Suppressor macrophage (primary cell): Measurements from ENCODE around the gene RNF151.
A peak's percentile ranks its signal among the peaks of the same experiment; 100 is the strongest.

ENCODE experiments used
- DNase-seq, 4 experiments: peaks; one replicate each; pipeline ENCODE4 v3.0.0-alpha.2; 2020 to 2022

The RNF151 gene

GRCh38 chr16:1992704-1993317 lies 26.2 kb downstream of the RNF151 start:
- DNase-seq, result no peak

GRCh38 chr16:1993731-1994131 lies 27.1 kb downstream of the RNF151 start:
- no peak for DNase-seq

GRCh38 chr16:1997494-1998359 lies 31.1 kb downstream of the RNF151 start:
- DNase-seq, result no peak

DNA sequence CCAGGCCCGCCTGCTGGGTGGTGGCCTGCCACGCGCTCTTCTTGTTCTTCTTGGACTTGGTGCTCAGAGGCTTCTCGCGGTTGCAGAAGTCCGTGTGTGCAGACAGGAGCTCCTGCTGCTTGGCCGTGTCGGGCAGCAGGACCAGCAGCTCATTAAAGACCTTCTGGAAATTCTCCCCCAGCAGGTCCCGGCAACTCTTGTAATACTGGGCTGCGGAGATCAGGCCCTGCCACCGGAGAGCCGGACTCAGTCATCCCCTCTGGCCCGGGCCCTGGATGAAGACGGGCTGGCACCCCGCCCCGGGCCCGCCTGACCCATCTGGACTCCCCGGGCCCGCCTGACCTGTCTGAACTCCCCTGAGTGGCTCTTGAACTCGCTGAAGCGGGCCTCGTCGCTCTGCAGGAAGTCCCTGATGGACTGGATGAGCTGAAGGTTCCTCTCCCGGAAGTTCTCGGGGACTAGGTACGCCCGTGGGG lies 31.7 kb downstream of the RNF151 start:
- no peak for DNase-seq

DNA sequence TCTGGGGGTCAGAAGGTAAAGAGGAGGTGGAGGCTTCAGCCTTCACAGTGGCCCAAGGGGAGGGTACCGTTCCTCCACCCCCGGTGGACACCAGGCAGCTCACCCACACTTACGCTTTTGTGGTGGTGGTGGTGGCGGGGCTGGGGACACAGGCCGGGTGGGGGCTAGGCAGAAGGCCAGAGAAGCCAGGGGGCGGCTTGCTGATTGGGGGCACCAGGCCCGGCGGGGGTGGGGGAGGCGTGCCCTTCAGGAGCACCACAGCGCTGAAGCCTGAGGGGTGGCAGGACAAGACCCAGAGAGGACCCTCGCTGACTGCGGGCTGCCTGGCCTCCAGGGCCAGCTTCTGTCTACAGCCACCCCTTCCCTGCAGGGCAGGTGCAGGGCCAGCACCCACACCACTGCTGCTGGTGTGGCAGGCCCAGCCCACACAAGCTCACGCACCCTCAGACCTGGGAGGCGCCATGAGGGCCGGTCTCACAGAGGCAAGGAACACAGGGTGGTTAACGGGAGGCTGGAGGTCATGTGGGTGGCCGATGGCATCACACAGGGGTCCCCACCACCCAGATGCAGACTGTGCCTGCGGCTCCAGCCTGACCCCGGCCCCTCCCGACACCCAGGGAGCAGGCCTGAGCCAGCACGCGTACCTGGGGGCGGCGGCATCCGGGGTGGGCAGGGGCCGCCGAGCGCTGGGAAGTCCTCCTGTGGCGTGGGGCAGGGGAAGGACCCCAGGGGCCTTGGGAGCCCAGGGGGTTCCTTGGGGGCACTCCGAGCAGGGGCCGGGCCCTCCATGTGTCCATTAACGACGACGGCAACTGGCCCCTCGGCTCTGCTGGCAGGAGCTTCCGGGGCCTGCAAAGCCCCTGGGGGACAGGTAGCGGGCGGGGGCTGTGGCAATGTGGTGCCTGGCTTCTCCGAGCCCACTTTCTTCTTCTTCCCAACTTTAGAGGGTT lies 32.5 kb downstream of the RNF151 start:
- DNase-seq, result no peak

DNA sequence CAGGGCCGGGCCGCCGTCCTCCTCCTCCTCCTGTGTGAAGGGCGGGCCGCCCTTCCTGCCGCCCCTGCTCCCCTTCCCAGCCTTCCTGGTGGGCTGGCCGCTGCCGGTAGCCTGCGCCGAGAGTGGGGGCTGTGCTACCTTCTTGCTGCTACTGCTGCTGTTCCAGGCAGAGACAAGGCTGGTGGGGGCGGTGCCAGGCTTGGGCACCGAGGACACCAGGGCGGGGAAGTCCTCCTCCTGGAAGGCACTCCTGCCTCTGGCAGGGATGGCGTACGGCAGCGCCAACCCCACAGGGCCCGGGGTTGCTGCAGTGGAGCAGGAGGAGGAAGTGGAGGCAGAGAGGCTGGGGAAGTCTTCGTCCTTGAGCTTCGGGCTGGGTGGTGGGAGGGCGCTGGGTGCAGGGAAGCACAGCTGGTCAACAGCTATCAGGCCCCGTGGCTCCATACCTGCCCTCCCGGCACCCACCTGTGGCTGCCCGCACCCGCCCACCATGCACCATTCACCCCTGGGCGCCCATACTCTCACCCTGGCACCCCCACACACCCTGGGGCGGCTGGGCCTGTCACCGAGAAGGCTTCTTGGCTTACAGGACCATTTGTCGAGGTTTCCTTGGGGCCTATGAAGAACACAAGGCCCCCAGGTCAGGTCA lies 33.3 kb downstream of the RNF151 start:
- DNase-seq, result no peak

GRCh38 chr16:2001035-2001434 lies 34.4 kb downstream of the RNF151 start:
- no peak for DNase-seq

GRCh38 chr16:2001456-2002355 lies 35.0 kb downstream of the RNF151 start:
- no peak for DNase-seq

- no peak for DNase-seq
These were observed 36.0 kb downstream of the RNF151 start for GRCh38 chr16:2002406-2003230.

- DNase-seq, result no peak
These were observed 36.7 kb downstream of the RNF151 start for GRCh38 chr16:2003231-2003826.

- DNase-seq, result peak; percentile 95 to 98 (median 96)
These were observed 37.4 kb downstream of the RNF151 start for GRCh38 chr16:2003827-2004641.

DNA sequence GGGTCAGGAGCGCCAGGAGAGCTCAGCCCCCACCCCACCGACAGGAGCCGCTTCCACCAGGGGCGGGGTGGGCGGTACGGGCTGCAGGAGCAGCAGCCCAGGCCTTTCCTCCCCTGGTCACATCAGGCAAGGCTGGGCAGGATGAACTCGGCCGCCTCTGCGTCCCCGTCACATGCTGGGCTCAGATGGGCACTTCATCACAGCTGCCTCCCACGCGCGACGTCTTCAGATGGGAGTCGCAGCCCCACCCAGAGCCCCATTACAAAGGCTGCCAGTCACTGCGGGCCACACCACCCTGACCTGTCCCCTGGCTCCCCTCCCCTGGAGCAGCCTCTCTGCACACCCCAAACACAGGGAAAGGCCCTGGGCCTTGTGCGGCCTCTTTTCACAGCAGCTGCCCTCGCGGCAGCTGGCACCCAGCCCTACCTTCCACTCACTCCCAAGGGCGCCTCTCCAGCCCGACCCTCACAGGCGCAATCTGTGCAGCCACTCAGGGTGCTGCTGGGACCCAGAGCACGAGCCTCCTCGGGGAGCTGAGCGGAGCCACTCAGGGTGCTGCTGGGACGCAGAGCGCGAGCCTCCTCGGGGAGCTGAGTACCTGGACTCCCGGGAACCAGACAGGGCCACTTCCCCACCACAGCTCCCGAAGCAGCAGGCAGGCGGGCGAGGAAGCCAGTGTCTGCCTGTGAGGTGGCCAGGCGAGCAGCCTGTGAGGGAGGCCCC lies 38.3 kb downstream of the RNF151 start:
- peak in 3 of 4 experiments; percentile 47 to 71 (median 58) for DNase-seq

GRCh38 chr16:2005646-2006045 lies 39.0 kb downstream of the RNF151 start:
- peak; percentile 57 to 83 (median 73) for DNase-seq

GRCh38 chr16:2006317-2006716 lies 39.7 kb downstream of the RNF151 start:
- no peak for DNase-seq

DNA sequence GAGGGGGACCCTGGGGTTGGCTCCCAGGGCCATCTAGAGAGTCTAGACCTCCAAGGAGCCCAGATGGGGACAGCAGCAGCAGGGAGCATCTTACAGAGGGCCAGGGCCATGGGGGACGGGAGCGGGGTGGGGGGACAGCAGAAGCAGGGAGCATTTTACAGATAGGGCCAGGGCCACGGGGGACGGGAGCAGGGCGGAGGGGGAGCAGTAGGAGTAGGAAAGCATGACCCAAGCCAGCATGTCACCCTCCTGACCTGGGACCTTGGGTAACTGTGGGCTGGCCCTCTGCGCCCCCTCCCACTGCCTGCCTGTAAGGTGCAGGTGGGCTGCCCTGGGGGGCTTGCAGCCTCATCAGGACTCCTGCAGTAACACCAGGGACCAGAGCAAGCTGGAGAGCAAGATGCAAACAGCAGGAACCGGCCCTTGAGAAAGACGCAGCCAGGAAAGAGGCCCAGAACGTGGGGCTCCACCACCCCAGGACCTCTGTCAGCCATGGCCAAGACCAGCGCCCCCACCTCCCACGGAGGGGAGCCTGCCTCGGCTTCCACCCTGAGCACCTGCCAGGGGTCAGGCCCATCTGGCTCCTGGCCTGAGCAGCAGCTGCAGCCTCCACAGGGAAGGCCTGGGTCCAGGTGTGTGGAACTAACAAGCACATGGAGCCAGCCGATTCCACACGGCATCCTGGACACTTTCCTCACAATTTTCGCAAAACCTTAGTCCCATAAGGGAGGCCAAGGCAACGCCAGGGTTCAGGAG lies 40.6 kb downstream of the RNF151 start:
- no peak for DNase-seq

DNA sequence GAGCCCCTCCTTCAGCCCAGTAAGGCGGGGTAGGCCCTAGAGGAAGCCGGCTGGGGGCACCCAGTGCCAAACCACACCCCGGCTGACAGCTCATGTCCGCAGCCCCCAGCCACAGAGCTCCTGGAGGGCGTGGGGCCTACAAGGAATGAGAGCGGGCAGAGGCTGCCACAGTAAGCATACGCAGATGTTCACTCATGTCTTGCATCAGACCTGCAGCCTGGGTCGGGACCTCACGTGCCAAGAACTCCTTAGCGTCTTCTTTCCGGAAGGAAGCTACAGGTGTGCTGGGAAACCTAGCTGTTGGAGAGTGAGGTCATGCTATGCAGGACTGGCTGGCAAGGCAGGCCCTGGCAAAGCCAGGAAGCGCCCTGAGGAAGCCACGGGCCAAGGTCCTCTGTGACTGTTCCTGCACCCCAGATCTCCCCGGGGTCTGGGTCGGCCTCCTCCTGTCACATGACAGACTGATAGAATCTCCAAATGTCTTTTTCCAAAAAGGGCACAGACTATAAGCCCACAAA lies 41.4 kb downstream of the RNF151 start:
- DNase-seq, result peak in 2 of 4 experiments; percentile 26 to 37

DNA sequence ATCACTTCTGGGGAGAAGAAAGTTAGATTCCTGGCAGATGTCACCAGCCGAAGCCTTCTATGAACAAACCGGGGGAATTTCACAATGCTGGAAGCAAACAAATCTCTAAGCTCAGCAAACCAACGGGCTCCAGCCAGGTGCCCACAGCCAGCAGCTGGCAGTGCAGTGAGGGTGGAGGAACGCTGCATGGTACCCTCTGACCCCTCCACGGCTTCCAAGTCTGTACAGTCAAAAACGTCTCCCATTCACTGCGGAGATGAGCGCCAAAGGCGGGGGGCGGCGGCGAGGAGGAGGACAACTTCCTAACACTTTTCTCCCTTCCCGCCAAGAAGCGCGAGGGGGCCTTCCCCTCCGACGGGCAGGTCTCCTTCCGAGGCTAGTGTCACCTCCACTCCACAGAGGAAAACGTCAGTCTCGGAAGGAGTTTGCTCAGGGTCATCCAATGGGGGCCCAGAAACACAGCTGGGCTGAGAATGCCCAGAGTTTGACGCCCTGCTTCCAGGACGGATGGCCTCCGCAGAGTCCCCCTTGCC lies 42.0 kb downstream of the RNF151 start:
- peak in 3 of 4 experiments; percentile 46 to 64 (median 49) for DNase-seq
